ENCODE measurements around the gene GLI3. TPM values are rescaled to one million over a fixed set of nuclear protein-coding genes. Genes with fewer than 3 reads are reported as not detected.

The GLI3 gene
- polyA plus RNA-seq, 1 experiment, result 6.0 TPM

DNA sequence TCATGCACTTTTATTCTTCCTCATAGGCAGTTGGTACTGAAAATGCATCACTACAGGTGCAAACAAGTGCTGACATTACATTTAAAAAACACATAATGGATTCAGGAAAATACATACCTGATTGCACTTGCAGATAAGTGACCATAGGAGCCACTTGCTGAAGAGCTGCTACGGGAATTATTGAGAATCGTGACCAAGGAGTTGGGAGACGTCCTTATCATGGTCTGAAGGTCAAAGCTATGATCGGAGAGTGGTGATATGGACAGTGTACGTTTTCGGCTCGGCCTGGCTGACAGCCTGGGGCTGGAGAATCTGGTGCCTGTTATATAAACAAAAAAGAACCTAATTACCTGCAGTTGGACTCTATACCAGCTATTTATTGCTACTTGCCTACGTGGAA lies 197.1 kb downstream of the GLI3 start:
- TF ChIP-seq, protein P1, sequence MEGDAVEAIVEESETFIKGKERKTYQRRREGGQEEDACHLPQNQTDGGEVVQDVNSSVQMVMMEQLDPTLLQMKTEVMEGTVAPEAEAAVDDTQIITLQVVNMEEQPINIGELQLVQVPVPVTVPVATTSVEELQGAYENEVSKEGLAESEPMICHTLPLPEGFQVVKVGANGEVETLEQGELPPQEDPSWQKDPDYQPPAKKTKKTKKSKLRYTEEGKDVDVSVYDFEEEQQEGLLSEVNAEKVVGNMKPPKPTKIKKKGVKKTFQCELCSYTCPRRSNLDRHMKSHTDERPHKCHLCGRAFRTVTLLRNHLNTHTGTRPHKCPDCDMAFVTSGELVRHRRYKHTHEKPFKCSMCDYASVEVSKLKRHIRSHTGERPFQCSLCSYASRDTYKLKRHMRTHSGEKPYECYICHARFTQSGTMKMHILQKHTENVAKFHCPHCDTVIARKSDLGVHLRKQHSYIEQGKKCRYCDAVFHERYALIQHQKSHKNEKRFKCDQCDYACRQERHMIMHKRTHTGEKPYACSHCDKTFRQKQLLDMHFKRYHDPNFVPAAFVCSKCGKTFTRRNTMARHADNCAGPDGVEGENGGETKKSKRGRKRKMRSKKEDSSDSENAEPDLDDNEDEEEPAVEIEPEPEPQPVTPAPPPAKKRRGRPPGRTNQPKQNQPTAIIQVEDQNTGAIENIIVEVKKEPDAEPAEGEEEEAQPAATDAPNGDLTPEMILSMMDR (IDR thresholded peaks at IDR 0.05; ENCODE audit: low read depth, low read length), result no peak
- ChIA-PET POLR2A (no interaction called here), CTCF (no interaction called here)
- H3K4me3 ChIP-seq (ENCODE audit: low read depth, low read length), result no peak overlapping the region
- H3K27me3 ChIP-seq (ENCODE audit: control insufficient read depth, insufficient read depth, low read length), result no peaks in the 10 kb centered on the region
- no peaks in the 10 kb centered on the region for H3K9me3 ChIP-seq (ENCODE audit: control insufficient read depth, insufficient read depth, low read length)
- no peak overlapping the region for H3K27ac ChIP-seq (ENCODE audit: low read depth, low read length)
- no peak for DNase-seq (ENCODE audit: low read depth, low spot score)

- TF ChIP-seq, protein P1 (IDR thresholded peaks at IDR 0.05; ENCODE audit: low read depth, low read length), result no peak
- ChIA-PET POLR2A (no interaction called here), CTCF (interaction anchor here (1.1 to 1.3 kb wide), 2 partner anchors 56 to 58 kb away, joined by 4 to 5 read pairs; no protein-coding TSS in a partner anchor)
- Histone ChIP-seq H3K27me3 (ENCODE audit: control insufficient read depth, insufficient read depth, low read length) (no peaks in the 10 kb centered on the region), H3K9me3 (ENCODE audit: control insufficient read depth, insufficient read depth, low read length) (no peaks in the 10 kb centered on the region), H3K4me3 (ENCODE audit: low read depth, low read length) (no peak overlapping the region), H3K27ac (ENCODE audit: low read depth, low read length) (no peak overlapping the region)
- no peak for DNase-seq (ENCODE audit: low read depth, low spot score)
Measured at GRCh38 chr7:42035210-42035609, 201.8 kb downstream of the GLI3 start.

DNA sequence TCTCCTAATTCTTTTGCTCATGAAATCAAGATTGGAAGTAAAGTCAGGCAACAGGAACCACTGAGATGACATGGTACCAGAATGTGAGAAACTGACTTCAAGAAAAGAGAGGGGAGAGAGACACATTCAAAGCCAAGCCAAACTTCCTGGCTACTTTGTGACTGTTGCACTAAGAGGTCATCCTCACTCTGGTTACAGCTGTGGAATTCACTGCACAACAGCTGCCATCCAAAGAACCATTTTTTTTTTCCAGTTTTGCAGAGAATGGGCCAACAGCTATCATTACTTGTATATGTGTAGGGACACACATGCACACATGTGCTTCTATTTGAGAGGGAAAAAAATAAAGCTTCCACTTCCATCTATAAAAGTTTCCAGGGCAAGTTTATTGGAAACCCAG lies 203.5 kb downstream of the GLI3 start:
- no peak overlapping the region for H3K4me3 ChIP-seq (ENCODE audit: low read depth, low read length)
- no peak for DNase-seq (ENCODE audit: low read depth, low spot score)
- CTCF ChIA-PET, result no interaction called here
- H3K27ac ChIP-seq (ENCODE audit: low read depth, low read length), result no peak overlapping the region
- no peaks in the 10 kb centered on the region for H3K9me3 ChIP-seq (ENCODE audit: control insufficient read depth, insufficient read depth, low read length)
- no peaks in the 10 kb centered on the region for H3K27me3 ChIP-seq (ENCODE audit: control insufficient read depth, insufficient read depth, low read length)
- TF ChIP-seq, protein P1 (IDR thresholded peaks at IDR 0.05; ENCODE audit: low read depth, low read length), result no peak
- POLR2A ChIA-PET, result no interaction called here

DNA sequence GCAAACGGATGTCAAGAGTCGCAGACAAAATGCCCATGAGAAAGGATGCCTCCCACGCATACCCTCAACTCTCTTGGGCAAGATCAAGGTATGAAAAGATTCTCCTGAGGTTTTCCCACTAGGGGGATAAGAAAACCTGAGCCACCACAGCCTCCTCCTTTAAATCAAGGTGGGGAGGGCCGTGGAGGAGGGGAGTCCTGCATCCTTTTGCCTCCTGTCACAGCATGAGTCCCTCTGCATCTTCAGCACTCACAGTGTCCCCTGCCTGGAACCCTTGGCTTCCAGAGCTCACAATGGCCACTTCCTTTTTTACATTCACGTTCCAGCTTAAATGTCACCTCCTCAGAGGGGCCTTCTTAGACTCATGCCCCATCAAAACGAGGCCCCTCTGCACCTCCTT lies 207.6 kb downstream of the GLI3 start:
- POLR2A ChIA-PET, result no interaction called here
- TF ChIP-seq, protein P1 (IDR thresholded peaks at IDR 0.05; ENCODE audit: low read depth, low read length), result no peak
- Histone ChIP-seq H3K27ac (ENCODE audit: low read depth, low read length) (no peak overlapping the region), H3K4me3 (ENCODE audit: low read depth, low read length) (no peak overlapping the region), H3K9me3 (ENCODE audit: control insufficient read depth, insufficient read depth, low read length) (no peaks in the 10 kb centered on the region), H3K27me3 (ENCODE audit: control insufficient read depth, insufficient read depth, low read length) (no peaks in the 10 kb centered on the region)
- CTCF ChIA-PET, result no interaction called here
- no peak for DNase-seq (ENCODE audit: low read depth, low spot score)

- H3K9me3 ChIP-seq (ENCODE audit: control insufficient read depth, insufficient read depth, low read length), result no peaks in the 10 kb centered on the region
- no peak overlapping the region for H3K4me3 ChIP-seq (ENCODE audit: low read depth, low read length)
- CTCF ChIA-PET, result no interaction called here
- H3K27ac ChIP-seq (ENCODE audit: low read depth, low read length), result no peak overlapping the region
- POLR2A ChIA-PET, result no interaction called here
- TF ChIP-seq, protein P1 (IDR thresholded peaks at IDR 0.05; ENCODE audit: low read depth, low read length), result no peak
- no peak for DNase-seq (ENCODE audit: low read depth, low spot score)
- no peaks in the 10 kb centered on the region for H3K27me3 ChIP-seq (ENCODE audit: control insufficient read depth, insufficient read depth, low read length)
Measured at GRCh38 chr7:42027521-42027920, 209.5 kb downstream of the GLI3 start.

All from AG04450 (cell line).